H9 (cell line): ENCODE measurements around the gene OAF. TPM values are rescaled to one million over a fixed set of nuclear protein-coding genes. Genes with fewer than 3 reads are reported as not detected.

Experiments used
- DNase-seq: peaks from one replicate; pipeline ENCODE4 v3.0.0-alpha.2; 2017
- H2AFZ ChIP-seq: one replicate; pipeline ENCODE4 v1.6.1; 2013; ENCODE audit warnings: mild to moderate bottlenecking, low read length, control low read depth, moderate library complexity
- H2AK5ac ChIP-seq: 2 replicates; pipeline ENCODE4 v1.6.1; 2013; ENCODE audit warnings: low read length, control low read depth, mixed read lengths; ENCODE audit not compliant: insufficient read length
- H2BK120ac ChIP-seq: one replicate; pipeline ENCODE4 v1.6.1; 2013; ENCODE audit warnings: low read depth, mild to moderate bottlenecking, low read length, control low read depth, inconsistent platforms; ENCODE audit not compliant: poor library complexity, severe bottlenecking
- H2BK12ac ChIP-seq: 2 replicates; pipeline ENCODE4 v1.6.1; 2013; ENCODE audit warnings: low read length, control low read depth, mixed read lengths, low read depth; ENCODE audit not compliant: insufficient read length
- H2BK15ac ChIP-seq: 2 replicates; pipeline ENCODE4 v1.6.1; 2013; ENCODE audit warnings: low read depth, low read length, control low read depth
- H2BK20ac ChIP-seq: one replicate; pipeline ENCODE4 v1.6.1; 2013; ENCODE audit warnings: low read depth, mild to moderate bottlenecking, low read length, control low read depth, inconsistent platforms; ENCODE audit not compliant: poor library complexity, severe bottlenecking
- H2BK5ac ChIP-seq: 2 replicates; pipeline ENCODE4 v1.6.1; 2013; ENCODE audit warnings: low read length, control low read depth, mixed read lengths; ENCODE audit not compliant: insufficient read length
- H3K14ac ChIP-seq: 2 replicates; pipeline ENCODE4 v1.6.1; 2013; ENCODE audit warnings: low read length, control low read depth; ENCODE audit not compliant: insufficient read depth
- H3K18ac ChIP-seq: 2 replicates; pipeline ENCODE4 v1.6.1; 2013; ENCODE audit warnings: low read depth, mild to moderate bottlenecking, mixed read lengths, low read length, control low read depth; ENCODE audit not compliant: insufficient read length
- H3K23ac ChIP-seq: 2 replicates; pipeline ENCODE4 v1.6.1; 2013; ENCODE audit warnings: low read length, control low read depth, mixed read lengths, low read depth; ENCODE audit not compliant: insufficient read length
- H3K23me2 ChIP-seq: 2 replicates; pipeline ENCODE4 v1.6.1; 2013; ENCODE audit warnings: low read depth, mild to moderate bottlenecking, mixed read lengths, low read length, control low read depth; ENCODE audit not compliant: insufficient read length, poor library complexity, severe bottlenecking
- H3K27ac ChIP-seq: 2 replicates; pipeline ENCODE4 v1.5.1; 2013; ENCODE audit warnings: low read length, control low read depth, mixed read lengths, low read depth; ENCODE audit not compliant: insufficient read length
- H3K27me3 ChIP-seq: 2 replicates; pipeline ENCODE4 v1.6.1; 2013; ENCODE audit warnings: low read length, control low read depth, inconsistent platforms; ENCODE audit not compliant: insufficient read depth
- H3K4ac ChIP-seq: 2 replicates; pipeline ENCODE4 v1.6.1; 2013; ENCODE audit warnings: low read depth, mild to moderate bottlenecking, control low read depth, inconsistent platforms, low read length, moderate library complexity
- H3K4me1 ChIP-seq: 2 replicates; pipeline ENCODE4 v1.6.1; 2013; ENCODE audit warnings: low read length, control low read depth, inconsistent platforms; ENCODE audit not compliant: insufficient read depth
- H3K4me2 ChIP-seq: 2 replicates; pipeline ENCODE4 v1.6.1; 2013; ENCODE audit warnings: low read length, control low read depth, mixed read lengths; ENCODE audit not compliant: insufficient read length, insufficient read depth
- H3K56ac ChIP-seq: 2 replicates; pipeline ENCODE4 v1.6.1; 2013; ENCODE audit warnings: low read depth, mild to moderate bottlenecking, mixed read lengths, low read length, control low read depth; ENCODE audit not compliant: insufficient read length
- H3K79me1 ChIP-seq: 2 replicates; pipeline ENCODE4 v1.6.1; 2013; ENCODE audit warnings: low read depth, mild to moderate bottlenecking, moderate library complexity, low read length, control low read depth, inconsistent platforms; ENCODE audit not compliant: insufficient read depth, poor library complexity, severe bottlenecking
- H3K79me2 ChIP-seq: 2 replicates; pipeline ENCODE4 v1.6.1; 2013; ENCODE audit warnings: low read length, control low read depth, inconsistent platforms; ENCODE audit not compliant: insufficient read depth
- H3K9ac ChIP-seq: 2 replicates; pipeline ENCODE4 v1.6.1; 2013; ENCODE audit warnings: low read length, control low read depth, mixed read lengths; ENCODE audit not compliant: insufficient read length; ENCODE audit errors: extremely low read depth
- H3K9me3 ChIP-seq: one replicate; pipeline ENCODE4 v1.6.1; 2013; ENCODE audit warnings: low read depth, low read length, inconsistent platforms; ENCODE audit not compliant: control insufficient read depth
- H3T11ph ChIP-seq: one replicate; pipeline ENCODE4 v1.6.1; 2013; ENCODE audit warnings: mild to moderate bottlenecking, low read length, control low read depth, inconsistent platforms
- H4K20me1 ChIP-seq: one replicate; pipeline ENCODE4 v1.6.1; 2013; ENCODE audit not compliant: control insufficient read depth, insufficient read length, insufficient read depth
- H4K5ac ChIP-seq: 2 replicates; pipeline ENCODE4 v1.6.1; 2013; ENCODE audit warnings: low read depth, mild to moderate bottlenecking, mixed read lengths, low read length, control low read depth; ENCODE audit not compliant: insufficient read length
- H4K8ac ChIP-seq: replicated peaks from 2 replicates; pipeline ENCODE4 v1.6.1; 2013; ENCODE audit warnings: low read length, control low read depth, mixed read lengths, low read depth; ENCODE audit not compliant: insufficient read length
- H4K91ac ChIP-seq: 2 replicates; pipeline ENCODE4 v1.6.1; 2013; ENCODE audit warnings: low read depth, mild to moderate bottlenecking, moderate library complexity, mixed read lengths, low read length, control low read depth; ENCODE audit not compliant: insufficient read length
- H3K27ac Mint-ChIP-seq, 3 experiments: 2 replicates in 2 of 3; 3 replicates in 1 of 3; pipeline ENCODE4 v1.8.0; 2020 to 2021; ENCODE audit warnings: mixed read lengths in 3 of 3, mild to moderate bottlenecking in 1 of 3, moderate library complexity in 1 of 3
- H3K27me3 Mint-ChIP-seq: 2 replicates; pipeline ENCODE4 v1.8.0; 2021; ENCODE audit warnings: low read depth, mild to moderate bottlenecking, moderate library complexity, mixed read lengths
- H3K36me3 Mint-ChIP-seq, 3 experiments: 2 replicates in 2 of 3; 3 replicates in 1 of 3; pipeline ENCODE4 v1.8.0; 2020 to 2021; ENCODE audit warnings: low read depth in 3 of 3, mixed read lengths in 3 of 3; ENCODE audit not compliant: insufficient read depth in 1 of 3
- H3K4me1 Mint-ChIP-seq, 2 experiments: 2 replicates each; pipeline ENCODE4 v1.8.0; 2020; ENCODE audit warnings: mixed read lengths in 2 of 2
- H3K4me3 Mint-ChIP-seq, 2 experiments: 2 replicates in 1 of 2; 3 replicates in 1 of 2; pipeline ENCODE4 v1.8.0; 2020 to 2021; ENCODE audit warnings: mild to moderate bottlenecking in 2 of 2, mixed read lengths in 2 of 2, moderate library complexity in 1 of 2
- H3K9me3 Mint-ChIP-seq, 2 experiments: 2 replicates in 1 of 2; 3 replicates in 1 of 2; pipeline ENCODE4 v1.8.0; 2020; ENCODE audit warnings: mild to moderate bottlenecking in 2 of 2, mixed read lengths in 2 of 2, moderate library complexity in 1 of 2
- whole genome bisulfite sequencing: extraction: QIAGEN DNeasy Blood & Tissue Kit; methylation state at CpG from one replicate; pipeline ENCODE4 v1.1.7; 2013; ENCODE audit warnings: missing lambda C conversion rate, low lambda C conversion rate, mixed read lengths; ENCODE audit not compliant: insufficient read length; ENCODE audit errors: extremely low coverage; 5-methylcytosine and 5-hydroxymethylcytosine counted together
- total RNA-seq: library from RNA; stranded (reverse); gene quantifications from 2 replicates; pipeline ENCODE4 v1.2.1, GENCODE V29; 2021
- TF ChIP-seq, protein P1 (sequence below): fragments of 200-600 bp; sonication (generic); conservative IDR thresholded peaks from 3 replicates; pipeline ENCODE4 v1.8.0; 2021; ENCODE audit warnings: antibody characterized with exemption, mild to moderate bottlenecking

OAF gene
- total RNA-seq, 1 experiment from 2014 or later: 1.1 TPM

DNA sequence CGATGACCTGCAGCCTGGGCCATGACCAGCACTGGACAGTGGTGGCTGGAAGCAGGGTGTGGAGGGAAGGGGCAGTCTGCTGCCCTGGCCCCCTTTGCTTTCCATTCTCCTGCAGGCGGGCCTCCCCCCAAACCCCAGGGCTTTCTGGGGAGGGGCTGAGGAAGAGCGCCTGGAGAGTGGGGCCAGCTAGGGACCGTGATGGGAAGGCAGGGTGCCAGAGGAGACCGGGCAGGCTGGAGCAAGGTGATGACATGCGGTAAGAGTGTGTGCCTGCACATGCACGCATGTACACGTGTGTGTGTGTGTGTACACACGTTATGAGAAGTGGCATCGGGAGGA, 7.8 kb downstream of the OAF start:
- Histone ChIP-seq H2AK5ac (no peak overlapping the region), H3K18ac (no peak overlapping the region), H3K27ac (no peak overlapping the region), H4K20me1 (no peaks in the 10 kb centered on the region), H3K4ac (no peak overlapping the region), H3K4me2 (no peak overlapping the region), H2BK15ac (no peak overlapping the region), H2AFZ (no peak overlapping the region), H2BK12ac (no peak overlapping the region), H3K14ac (no peak overlapping the region), H3K27me3 (peaks cover 28% of the 10 kb centered on the region), H2BK20ac (no peak overlapping the region), H4K5ac (no peak overlapping the region), H2BK5ac (no peak overlapping the region), H3T11ph (no peak overlapping the region), H4K91ac (no peak overlapping the region), H3K9me3 (no peaks in the 10 kb centered on the region), H3K79me2 (no peaks in the 10 kb centered on the region), H3K23ac (no peak overlapping the region), H3K4me1 (no peaks in the 10 kb centered on the region), H2BK120ac (no peak overlapping the region), H3K56ac (no peak overlapping the region), H3K79me1 (no peaks in the 10 kb centered on the region), H3K9ac (no peak overlapping the region), H3K23me2 (no peaks in the 10 kb centered on the region), H4K8ac (no peak overlapping the region)
- WGBS: no CpG with 5 or more reads among the region's 10 CpGs
- no peak overlapping the region for H3K27ac Mint-ChIP-seq
- no peak for DNase-seq
- no peaks in the 10 kb centered on the region for H3K9me3 Mint-ChIP-seq
- TF ChIP-seq, protein P1, sequence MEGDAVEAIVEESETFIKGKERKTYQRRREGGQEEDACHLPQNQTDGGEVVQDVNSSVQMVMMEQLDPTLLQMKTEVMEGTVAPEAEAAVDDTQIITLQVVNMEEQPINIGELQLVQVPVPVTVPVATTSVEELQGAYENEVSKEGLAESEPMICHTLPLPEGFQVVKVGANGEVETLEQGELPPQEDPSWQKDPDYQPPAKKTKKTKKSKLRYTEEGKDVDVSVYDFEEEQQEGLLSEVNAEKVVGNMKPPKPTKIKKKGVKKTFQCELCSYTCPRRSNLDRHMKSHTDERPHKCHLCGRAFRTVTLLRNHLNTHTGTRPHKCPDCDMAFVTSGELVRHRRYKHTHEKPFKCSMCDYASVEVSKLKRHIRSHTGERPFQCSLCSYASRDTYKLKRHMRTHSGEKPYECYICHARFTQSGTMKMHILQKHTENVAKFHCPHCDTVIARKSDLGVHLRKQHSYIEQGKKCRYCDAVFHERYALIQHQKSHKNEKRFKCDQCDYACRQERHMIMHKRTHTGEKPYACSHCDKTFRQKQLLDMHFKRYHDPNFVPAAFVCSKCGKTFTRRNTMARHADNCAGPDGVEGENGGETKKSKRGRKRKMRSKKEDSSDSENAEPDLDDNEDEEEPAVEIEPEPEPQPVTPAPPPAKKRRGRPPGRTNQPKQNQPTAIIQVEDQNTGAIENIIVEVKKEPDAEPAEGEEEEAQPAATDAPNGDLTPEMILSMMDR: no peak
- no peak overlapping the region for H3K4me3 Mint-ChIP-seq
- no peaks in the 10 kb centered on the region for H3K36me3 Mint-ChIP-seq
- H3K27me3 Mint-ChIP-seq: peaks cover 95% of the 10 kb centered on the region
- H3K4me1 Mint-ChIP-seq: peaks cover 20 to 32% of the 10 kb centered on the region in 2 experiments
